Liver (tissue), 3 donors: ENCODE data around the gene AKNAD1.

Experiments used
- CTCF ChIP-seq: fragments of 150-350 bp; IDR thresholded peaks from 2 replicates; pipeline ENCODE4 v1.5.1; 2017; ENCODE audit warnings: improper control_type of control experiment, low read depth, low read length; ENCODE audit not compliant: missing input control
- EGR1 ChIP-seq, 2 donors: IDR thresholded peaks; 2 replicates each; pipeline ENCODE4 v1.6.1; 2016 to 2018; ENCODE audit warnings: antibody characterized with exemption in 2 of 2, low read depth in 2 of 2
- JUND ChIP-seq, 2 donors: IDR thresholded peaks; 2 replicates each; pipeline ENCODE4 v1.6.1; 2016; ENCODE audit warnings: antibody characterized with exemption in 2 of 2
- MAX ChIP-seq: IDR thresholded peaks from 2 replicates; pipeline ENCODE4 v1.6.1; 2016; ENCODE audit warnings: antibody characterized with exemption
- REST ChIP-seq: IDR thresholded peaks from 2 replicates; pipeline ENCODE4 v1.6.1; 2016; ENCODE audit warnings: antibody characterized with exemption, mild to moderate bottlenecking
- RXRA ChIP-seq, 2 donors: IDR thresholded peaks; 2 replicates each; pipeline ENCODE4 v1.6.1; 2017 to 2018; ENCODE audit warnings: antibody characterized with exemption in 2 of 2, mild to moderate bottlenecking in 1 of 2
- donor health status: healthy.
- donor health status: healthy.

- TF ChIP-seq RXRA (IDR thresholded peaks at IDR 0.05) (no peak), EGR1 (IDR thresholded peaks at IDR 0.05; ENCODE audit: low read depth in 2 of 2) (no peak), MAX (no peak), CTCF (no peak), REST (no peak), JUND (IDR thresholded peaks at IDR 0.05) (no peak)
These were observed 39.1 kb downstream of the AKNAD1 start for GRCh38 chr1:108817811-108818210.
